Heart left ventricle (tissue), 13 donors: ENCODE measurements around the gene PIM2.

Source experiments
- POLR2A ChIP-seq, 2 donors: fragments of 450-650 bp; IDR thresholded peaks; one replicate each; pipeline ENCODE4 v1.6.1; 2017; ENCODE audit warnings: antibody characterized with exemption in 2 of 2, mild to moderate bottlenecking in 2 of 2, moderate library complexity in 2 of 2
- TF ChIP-seq, protein P1 (sequence below), 12 donors: fragments of 200-600 bp; sonication (generic) in 4 of 12; IDR thresholded peaks; one replicate each; pipeline versions ENCODE4 v1.5.0 to v1.8.0; 2018 to 2022; ENCODE audit warnings: antibody characterized with exemption in 12 of 12, mild to moderate bottlenecking in 5 of 12
- donor health status: ischemic (EF 13 %, LVEDD 7.1; RV severe dilation, severe dysfunction).
- donor health status: DM: no; HTN: yes; CAD: no.
- donor health status: DM: no; HTN: no; CAD: no.
- donor health status: ischemic (EF 25% LVEDD 6.9; RV normal size, moderate dysfunction).
- donor health status: ischemic (EF 25% LVEDD 5.7; RV mildly dilated, moderate dysfunction).
- donor health status: ischemic (EF 35%, LVEDD 5.7; RV mildly dilated, moderate dysfunction).
- donor health status: nonischemic (EF 11% LVEDD 7.7; RV severe dilation, severe dysfunction).
- donor health status: DM: yes; HTN: yes; CAD: no.
- donor health status: PGD.
- donor health status: ischemic (EF 29% LVEDD 5.4; RV normal size, mild dysfunction).
- donor health status: nonischemic (EF 23%, LVEDD 6.1; RV moderate dilation, normal function).

DNA sequence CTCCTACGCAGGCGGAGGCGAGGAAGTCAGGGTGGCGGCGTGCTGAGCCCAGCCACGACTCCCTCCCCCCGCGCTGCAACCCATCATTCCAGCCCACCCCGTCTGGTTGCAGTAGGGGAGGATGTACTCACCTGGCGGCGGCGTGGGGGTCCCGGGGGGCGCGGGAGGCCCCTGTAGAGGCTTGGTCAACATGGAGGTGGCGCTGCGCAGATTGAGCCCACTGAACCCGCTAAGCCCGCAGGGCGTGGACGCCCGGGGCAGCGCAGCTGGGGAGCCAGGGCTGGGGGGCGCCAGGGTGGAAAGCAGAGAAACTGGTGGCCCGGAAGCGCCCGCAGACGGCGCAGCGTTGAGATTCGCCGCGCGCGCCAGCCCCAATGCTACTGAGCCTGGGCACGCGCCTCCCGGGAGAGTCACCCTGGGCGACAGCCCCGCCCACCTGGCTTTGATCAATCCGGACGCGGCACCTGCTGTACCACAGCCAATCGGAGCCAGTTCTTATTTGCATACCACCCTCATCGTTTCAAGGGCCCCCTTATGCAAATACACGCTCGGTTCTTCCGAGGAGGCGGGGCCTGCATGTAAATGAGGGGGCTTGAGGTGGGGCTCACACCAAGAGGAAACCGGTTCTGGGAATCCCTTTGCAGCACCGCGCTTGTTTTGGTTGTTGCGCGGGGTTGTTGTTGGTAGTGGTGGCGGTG is at the start of gene PIM2:
- TF ChIP-seq, protein P1, sequence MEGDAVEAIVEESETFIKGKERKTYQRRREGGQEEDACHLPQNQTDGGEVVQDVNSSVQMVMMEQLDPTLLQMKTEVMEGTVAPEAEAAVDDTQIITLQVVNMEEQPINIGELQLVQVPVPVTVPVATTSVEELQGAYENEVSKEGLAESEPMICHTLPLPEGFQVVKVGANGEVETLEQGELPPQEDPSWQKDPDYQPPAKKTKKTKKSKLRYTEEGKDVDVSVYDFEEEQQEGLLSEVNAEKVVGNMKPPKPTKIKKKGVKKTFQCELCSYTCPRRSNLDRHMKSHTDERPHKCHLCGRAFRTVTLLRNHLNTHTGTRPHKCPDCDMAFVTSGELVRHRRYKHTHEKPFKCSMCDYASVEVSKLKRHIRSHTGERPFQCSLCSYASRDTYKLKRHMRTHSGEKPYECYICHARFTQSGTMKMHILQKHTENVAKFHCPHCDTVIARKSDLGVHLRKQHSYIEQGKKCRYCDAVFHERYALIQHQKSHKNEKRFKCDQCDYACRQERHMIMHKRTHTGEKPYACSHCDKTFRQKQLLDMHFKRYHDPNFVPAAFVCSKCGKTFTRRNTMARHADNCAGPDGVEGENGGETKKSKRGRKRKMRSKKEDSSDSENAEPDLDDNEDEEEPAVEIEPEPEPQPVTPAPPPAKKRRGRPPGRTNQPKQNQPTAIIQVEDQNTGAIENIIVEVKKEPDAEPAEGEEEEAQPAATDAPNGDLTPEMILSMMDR (IDR thresholded peaks at IDR 0.05), result peak in 1 of 12 donors; percentile 2
- TF ChIP-seq POLR2A (IDR thresholded peaks at IDR 0.05), result peak; percentile 66 to 96
